Measurements from ENCODE around the gene CDK15. TPM values are rescaled to one million over a fixed set of nuclear protein-coding genes. Genes with fewer than 3 reads are reported as not detected.

Gene CDK15
- total RNA-seq, 1 donor from 2014 or later, result not detected

GRCh38 chr2:201866643-201867473 lies 60.5 kb downstream of the CDK15 start:
- DNase-seq (ENCODE audit: low read depth in 2 of 2), result peak in 1 of 2 donors; percentile 30

GRCh38 chr2:201871471-201871870 lies 65.1 kb downstream of the CDK15 start:
- no peak for DNase-seq (ENCODE audit: low read depth in 2 of 2)

GRCh38 chr2:201872591-201872990 lies 66.3 kb downstream of the CDK15 start:
- no peak for DNase-seq (ENCODE audit: low read depth in 2 of 2)

GRCh38 chr2:201879996-201880395 lies 73.7 kb downstream of the CDK15 start:
- no peak for DNase-seq (ENCODE audit: low read depth in 2 of 2)

GRCh38 chr2:201880579-201880978 lies 74.2 kb downstream of the CDK15 start:
- DNase-seq (ENCODE audit: low read depth in 2 of 2), result no peak

GRCh38 chr2:201880993-201881611 lies 74.8 kb downstream of the CDK15 start:
- no peak for DNase-seq (ENCODE audit: low read depth in 2 of 2)

GRCh38 chr2:201881741-201882140 lies 75.4 kb downstream of the CDK15 start:
- no peak for DNase-seq (ENCODE audit: low read depth in 2 of 2)

- no peak for DNase-seq (ENCODE audit: low read depth in 2 of 2)
These were observed 76.2 kb downstream of the CDK15 start for GRCh38 chr2:201882353-201883090.

GRCh38 chr2:201883606-201884369 lies 77.5 kb downstream of the CDK15 start:
- DNase-seq (ENCODE audit: low read depth in 2 of 2), result no peak

- DNase-seq (ENCODE audit: low read depth in 2 of 2), result no peak
These were observed 80.2 kb downstream of the CDK15 start for GRCh38 chr2:201886504-201886903.

- DNase-seq (ENCODE audit: low read depth in 2 of 2), result no peak
These were observed 81.6 kb downstream of the CDK15 start for GRCh38 chr2:201887773-201888425.

- no peak for DNase-seq (ENCODE audit: low read depth in 2 of 2)
These were observed 82.1 kb downstream of the CDK15 start for GRCh38 chr2:201888426-201888800.

GRCh38 chr2:201890453-201890852 lies 84.1 kb downstream of the CDK15 start:
- no peak for DNase-seq (ENCODE audit: low read depth in 2 of 2)

GRCh38 chr2:201891676-201892075 lies 85.3 kb downstream of the CDK15 start:
- DNase-seq (ENCODE audit: low read depth in 2 of 2), result no peak

- DNase-seq (ENCODE audit: low read depth in 2 of 2), result no peak
These were observed 86.2 kb downstream of the CDK15 start for GRCh38 chr2:201892516-201892915.

- DNase-seq (ENCODE audit: low read depth in 2 of 2), result no peak
These were observed 94.0 kb downstream of the CDK15 start for GRCh38 chr2:201900362-201900761.

- no peak for DNase-seq (ENCODE audit: low read depth in 2 of 2)
These were observed 95.4 kb downstream of the CDK15 start for GRCh38 chr2:201901786-201902185.

GRCh38 chr2:201904538-201905420 lies 98.4 kb downstream of the CDK15 start:
- DNase-seq (ENCODE audit: low read depth in 2 of 2), result no peak

- DNase-seq (ENCODE audit: low read depth in 2 of 2), result no peak
These were observed 100.6 kb downstream of the CDK15 start for GRCh38 chr2:201906777-201907562.
